H9 (cell line): ENCODE results near the gene NLRP13. TPM values are rescaled to one million over a fixed set of nuclear protein-coding genes. Genes with fewer than 3 reads are reported as not detected.

Experiments
- DNase-seq: peaks from one replicate; pipeline ENCODE4 v3.0.0-alpha.2; 2017
- H2AFZ ChIP-seq: one replicate; pipeline ENCODE4 v1.6.1; 2013; ENCODE audit warnings: mild to moderate bottlenecking, low read length, control low read depth, moderate library complexity
- H2AK5ac ChIP-seq: 2 replicates; pipeline ENCODE4 v1.6.1; 2013; ENCODE audit warnings: low read length, control low read depth, mixed read lengths; ENCODE audit not compliant: insufficient read length
- H2BK120ac ChIP-seq: one replicate; pipeline ENCODE4 v1.6.1; 2013; ENCODE audit warnings: low read depth, mild to moderate bottlenecking, low read length, control low read depth, inconsistent platforms; ENCODE audit not compliant: poor library complexity, severe bottlenecking
- H2BK12ac ChIP-seq: 2 replicates; pipeline ENCODE4 v1.6.1; 2013; ENCODE audit warnings: low read length, control low read depth, mixed read lengths, low read depth; ENCODE audit not compliant: insufficient read length
- H2BK15ac ChIP-seq: 2 replicates; pipeline ENCODE4 v1.6.1; 2013; ENCODE audit warnings: low read depth, low read length, control low read depth
- H2BK20ac ChIP-seq: one replicate; pipeline ENCODE4 v1.6.1; 2013; ENCODE audit warnings: low read depth, mild to moderate bottlenecking, low read length, control low read depth, inconsistent platforms; ENCODE audit not compliant: poor library complexity, severe bottlenecking
- H2BK5ac ChIP-seq: 2 replicates; pipeline ENCODE4 v1.6.1; 2013; ENCODE audit warnings: low read length, control low read depth, mixed read lengths; ENCODE audit not compliant: insufficient read length
- H3K14ac ChIP-seq: 2 replicates; pipeline ENCODE4 v1.6.1; 2013; ENCODE audit warnings: low read length, control low read depth; ENCODE audit not compliant: insufficient read depth
- H3K18ac ChIP-seq: 2 replicates; pipeline ENCODE4 v1.6.1; 2013; ENCODE audit warnings: low read depth, mild to moderate bottlenecking, mixed read lengths, low read length, control low read depth; ENCODE audit not compliant: insufficient read length
- H3K23ac ChIP-seq: 2 replicates; pipeline ENCODE4 v1.6.1; 2013; ENCODE audit warnings: low read length, control low read depth, mixed read lengths, low read depth; ENCODE audit not compliant: insufficient read length
- H3K23me2 ChIP-seq: 2 replicates; pipeline ENCODE4 v1.6.1; 2013; ENCODE audit warnings: low read depth, mild to moderate bottlenecking, mixed read lengths, low read length, control low read depth; ENCODE audit not compliant: insufficient read length, poor library complexity, severe bottlenecking
- H3K27ac ChIP-seq: 2 replicates; pipeline ENCODE4 v1.5.1; 2013; ENCODE audit warnings: low read length, control low read depth, mixed read lengths, low read depth; ENCODE audit not compliant: insufficient read length
- H3K27me3 ChIP-seq: 2 replicates; pipeline ENCODE4 v1.6.1; 2013; ENCODE audit warnings: low read length, control low read depth, inconsistent platforms; ENCODE audit not compliant: insufficient read depth
- H3K4ac ChIP-seq: 2 replicates; pipeline ENCODE4 v1.6.1; 2013; ENCODE audit warnings: low read depth, mild to moderate bottlenecking, control low read depth, inconsistent platforms, low read length, moderate library complexity
- H3K4me1 ChIP-seq: 2 replicates; pipeline ENCODE4 v1.6.1; 2013; ENCODE audit warnings: low read length, control low read depth, inconsistent platforms; ENCODE audit not compliant: insufficient read depth
- H3K4me2 ChIP-seq: 2 replicates; pipeline ENCODE4 v1.6.1; 2013; ENCODE audit warnings: low read length, control low read depth, mixed read lengths; ENCODE audit not compliant: insufficient read length, insufficient read depth
- H3K56ac ChIP-seq: 2 replicates; pipeline ENCODE4 v1.6.1; 2013; ENCODE audit warnings: low read depth, mild to moderate bottlenecking, mixed read lengths, low read length, control low read depth; ENCODE audit not compliant: insufficient read length
- H3K79me1 ChIP-seq: 2 replicates; pipeline ENCODE4 v1.6.1; 2013; ENCODE audit warnings: low read depth, mild to moderate bottlenecking, moderate library complexity, low read length, control low read depth, inconsistent platforms; ENCODE audit not compliant: insufficient read depth, poor library complexity, severe bottlenecking
- H3K79me2 ChIP-seq: 2 replicates; pipeline ENCODE4 v1.6.1; 2013; ENCODE audit warnings: low read length, control low read depth, inconsistent platforms; ENCODE audit not compliant: insufficient read depth
- H3K9ac ChIP-seq: 2 replicates; pipeline ENCODE4 v1.6.1; 2013; ENCODE audit warnings: low read length, control low read depth, mixed read lengths; ENCODE audit not compliant: insufficient read length; ENCODE audit errors: extremely low read depth
- H3K9me3 ChIP-seq: one replicate; pipeline ENCODE4 v1.6.1; 2013; ENCODE audit warnings: low read depth, low read length, inconsistent platforms; ENCODE audit not compliant: control insufficient read depth
- H3T11ph ChIP-seq: one replicate; pipeline ENCODE4 v1.6.1; 2013; ENCODE audit warnings: mild to moderate bottlenecking, low read length, control low read depth, inconsistent platforms
- H4K20me1 ChIP-seq: one replicate; pipeline ENCODE4 v1.6.1; 2013; ENCODE audit not compliant: control insufficient read depth, insufficient read length, insufficient read depth
- H4K5ac ChIP-seq: 2 replicates; pipeline ENCODE4 v1.6.1; 2013; ENCODE audit warnings: low read depth, mild to moderate bottlenecking, mixed read lengths, low read length, control low read depth; ENCODE audit not compliant: insufficient read length
- H4K8ac ChIP-seq: replicated peaks from 2 replicates; pipeline ENCODE4 v1.6.1; 2013; ENCODE audit warnings: low read length, control low read depth, mixed read lengths, low read depth; ENCODE audit not compliant: insufficient read length
- H4K91ac ChIP-seq: 2 replicates; pipeline ENCODE4 v1.6.1; 2013; ENCODE audit warnings: low read depth, mild to moderate bottlenecking, moderate library complexity, mixed read lengths, low read length, control low read depth; ENCODE audit not compliant: insufficient read length
- H3K27ac Mint-ChIP-seq, 3 experiments: 2 replicates in 2 of 3; 3 replicates in 1 of 3; pipeline ENCODE4 v1.8.0; 2020 to 2021; ENCODE audit warnings: mixed read lengths in 3 of 3, mild to moderate bottlenecking in 1 of 3, moderate library complexity in 1 of 3
- H3K27me3 Mint-ChIP-seq: 2 replicates; pipeline ENCODE4 v1.8.0; 2021; ENCODE audit warnings: low read depth, mild to moderate bottlenecking, moderate library complexity, mixed read lengths
- H3K36me3 Mint-ChIP-seq, 3 experiments: 2 replicates in 2 of 3; 3 replicates in 1 of 3; pipeline ENCODE4 v1.8.0; 2020 to 2021; ENCODE audit warnings: low read depth in 3 of 3, mixed read lengths in 3 of 3; ENCODE audit not compliant: insufficient read depth in 1 of 3
- H3K4me1 Mint-ChIP-seq, 2 experiments: 2 replicates each; pipeline ENCODE4 v1.8.0; 2020; ENCODE audit warnings: mixed read lengths in 2 of 2
- H3K4me3 Mint-ChIP-seq, 2 experiments: 2 replicates in 1 of 2; 3 replicates in 1 of 2; pipeline ENCODE4 v1.8.0; 2020 to 2021; ENCODE audit warnings: mild to moderate bottlenecking in 2 of 2, mixed read lengths in 2 of 2, moderate library complexity in 1 of 2
- H3K9me3 Mint-ChIP-seq, 2 experiments: 2 replicates in 1 of 2; 3 replicates in 1 of 2; pipeline ENCODE4 v1.8.0; 2020; ENCODE audit warnings: mild to moderate bottlenecking in 2 of 2, mixed read lengths in 2 of 2, moderate library complexity in 1 of 2
- CTCF ChIP-seq: fragments of 200-600 bp; sonication (generic); conservative IDR thresholded peaks from 3 replicates; pipeline ENCODE4 v1.8.0; 2021; ENCODE audit warnings: antibody characterized with exemption, mild to moderate bottlenecking
- WGBS: extraction: QIAGEN DNeasy Blood & Tissue Kit; methylation state at CpG from one replicate; pipeline ENCODE4 v1.1.7; 2013; ENCODE audit warnings: missing lambda C conversion rate, low lambda C conversion rate, mixed read lengths; ENCODE audit not compliant: insufficient read length; ENCODE audit errors: extremely low coverage; 5-methylcytosine and 5-hydroxymethylcytosine counted together
- total RNA-seq: library from RNA; stranded (reverse); gene quantifications from 2 replicates; pipeline ENCODE4 v1.2.1, GENCODE V29; 2021

NLRP13 gene
- total RNA-seq, 1 experiment from 2014 or later: not detected

DNA sequence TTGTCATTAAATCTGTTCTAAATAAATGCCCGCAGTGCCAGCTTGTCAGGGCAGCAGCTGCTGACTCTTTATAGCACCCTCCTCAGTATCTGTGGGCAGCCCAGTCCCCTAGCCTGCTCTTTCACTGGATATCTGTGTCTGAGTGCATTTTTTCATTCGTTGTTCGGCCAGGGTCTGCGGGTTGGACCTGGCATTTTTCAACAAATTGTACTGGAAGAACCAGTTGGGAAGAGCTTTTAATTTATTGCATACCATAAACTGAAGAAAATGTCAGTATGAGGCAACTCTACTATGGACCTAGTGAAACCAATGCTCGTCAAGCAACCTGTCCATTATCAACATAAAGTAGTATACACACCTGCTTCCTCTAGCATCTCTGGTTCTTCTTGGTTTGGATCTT, 8.6 kb downstream of the NLRP13 start:
- Histone ChIP-seq H3K14ac (no peak overlapping the region), H3K27ac (no peak overlapping the region), H2BK20ac (no peak overlapping the region), H4K91ac (no peak overlapping the region), H2BK5ac (no peak overlapping the region), H3K4ac (no peak overlapping the region), H3K4me2 (no peak overlapping the region), H3K23ac (no peak overlapping the region), H3K4me1 (no peaks in the 10 kb centered on the region), H3K23me2 (no peaks in the 10 kb centered on the region), H3K9me3 (peaks cover 71% of the 10 kb centered on the region), H3K9ac (no peak overlapping the region), H2BK12ac (no peak overlapping the region), H2AK5ac (no peak overlapping the region), H3K18ac (no peak overlapping the region), H3K79me1 (no peaks in the 10 kb centered on the region), H3K79me2 (no peaks in the 10 kb centered on the region), H2AFZ (no peak overlapping the region), H3K27me3 (no peaks in the 10 kb centered on the region), H4K20me1 (no peaks in the 10 kb centered on the region), H3K56ac (no peak overlapping the region), H2BK120ac (no peak overlapping the region), H2BK15ac (no peak overlapping the region), H4K8ac (no peak overlapping the region), H4K5ac (no peak overlapping the region), H3T11ph (no peak overlapping the region)
- no peak for TF ChIP-seq CTCF
- no peaks in the 10 kb centered on the region; the same call in 1 of the 2 replicates for H3K27me3 Mint-ChIP-seq
- no peak for DNase-seq
- WGBS: no CpG with 5 or more reads among the region's 5 CpGs
- peaks cover 5 to 33% (median 8%) of the 10 kb centered on the region in 3 experiments; a peak in 5 of 7 replicates for H3K36me3 Mint-ChIP-seq
- no peaks in the 10 kb centered on the region for H3K4me1 Mint-ChIP-seq
- no peak overlapping the region for H3K4me3 Mint-ChIP-seq
- H3K9me3 Mint-ChIP-seq: peaks cover 92 to 94% of the 10 kb centered on the region in 2 experiments
- no peak overlapping the region for H3K27ac Mint-ChIP-seq
